22Rv1 (cell line): ENCODE data around the gene DMC1.
"Not testable (repeated sequence)": the region's sequence is repeated elsewhere in the genome, so short reads cannot be mapped to it uniquely, and the experiment has no call there.

Experiments
- H3K27ac ChIP-seq: fragments of 450-650 bp; 2 replicates; pipeline ENCODE4 v1.5.1; 2017
- CTCF ChIP-seq: fragments of 450-650 bp; IDR thresholded peaks from 2 replicates; pipeline ENCODE4 v1.5.1; 2017; ENCODE audit warnings: mild to moderate bottlenecking
- ZFX ChIP-seq: fragments of 450-650 bp; IDR thresholded peaks from 2 replicates; pipeline ENCODE4 v1.6.1; 2017; ENCODE audit warnings: antibody characterized with exemption, borderline replicate concordance

DMC1 gene

GRCh38 chr22:38474003-38474607, 95.9 kb downstream of the DMC1 start:
- TF ChIP-seq ZFX = no peak
- no peak for TF ChIP-seq CTCF
- no peak overlapping the region for H3K27ac ChIP-seq

GRCh38 chr22:38471237-38471636, 98.7 kb downstream of the DMC1 start:
- no peak overlapping the region for H3K27ac ChIP-seq
- TF ChIP-seq ZFX (no peak), CTCF (no peak)

GRCh38 chr22:38470179-38470578, 99.8 kb downstream of the DMC1 start:
- not testable (repeated sequence) for H3K27ac ChIP-seq

GRCh38 chr22:38469306-38469781, 100.6 kb downstream of the DMC1 start:
- no peak overlapping the region for H3K27ac ChIP-seq
- TF ChIP-seq CTCF = no peak
